Activated CD8-positive, alpha-beta memory T cell treated with anti-CD3 and anti-CD28 coated beads, Interleukin-2, amount 50 U/mL, for 1 hour (primary cell): ENCODE data around the gene GABPB1.

ENCODE experiments used
- DNase-seq: peaks from one replicate; pipeline ENCODE4 v3.0.0-alpha.2; 2020; ENCODE audit errors: extremely low read depth

GABPB1 gene

DNA sequence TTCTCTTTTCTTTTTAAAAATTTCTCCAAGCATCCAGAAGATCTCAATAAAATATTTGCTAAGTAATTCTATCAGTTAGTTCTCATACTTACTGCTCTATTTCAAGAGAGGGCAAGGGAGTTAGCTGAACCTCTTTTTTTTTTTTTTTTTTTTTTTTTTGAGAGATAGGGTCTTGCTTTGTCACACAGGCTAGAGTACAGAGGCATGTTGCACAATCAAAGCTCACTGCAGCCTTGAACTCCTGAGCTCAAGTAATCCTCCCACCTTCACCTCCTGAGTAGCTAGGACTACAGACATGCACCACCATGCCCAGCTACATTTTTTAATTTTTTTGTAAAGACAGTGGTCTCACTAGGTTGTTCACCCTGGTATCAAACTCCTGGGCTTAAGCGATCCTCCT is 110.8 kb downstream of the GABPB1 start:
- DNase-seq = no peak

- no peak for DNase-seq
Observed at GRCh38 chr15:50241684-50242450, 113.1 kb downstream of the GABPB1 start.

- DNase-seq = no peak
Observed at GRCh38 chr15:50238255-50238654, 116.7 kb downstream of the GABPB1 start.

DNA sequence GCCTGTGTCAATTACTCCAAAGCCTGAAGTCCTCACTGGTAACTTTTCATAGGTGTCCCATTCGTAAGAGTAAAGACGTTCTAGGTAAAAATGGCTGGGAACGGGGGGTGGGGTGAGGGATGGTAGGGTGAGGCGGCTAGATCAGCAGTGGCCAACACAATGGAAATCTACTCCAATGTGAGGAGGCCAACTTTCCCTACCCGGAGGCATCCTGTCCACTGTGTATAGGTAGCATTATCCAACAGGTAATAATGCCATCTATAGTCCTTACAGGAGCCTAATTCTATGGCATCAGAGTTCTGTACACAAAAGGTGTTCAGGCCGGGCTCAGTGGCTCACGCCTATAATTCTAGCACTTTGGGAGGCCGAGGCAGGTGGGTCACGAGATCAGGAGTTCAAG is 118.6 kb downstream of the GABPB1 start:
- no peak for DNase-seq

GRCh38 chr15:50235794-50236193 is 119.2 kb downstream of the GABPB1 start:
- DNase-seq = no peak

- no peak for DNase-seq
Observed at GRCh38 chr15:50234764-50235163, 120.2 kb downstream of the GABPB1 start.

DNA sequence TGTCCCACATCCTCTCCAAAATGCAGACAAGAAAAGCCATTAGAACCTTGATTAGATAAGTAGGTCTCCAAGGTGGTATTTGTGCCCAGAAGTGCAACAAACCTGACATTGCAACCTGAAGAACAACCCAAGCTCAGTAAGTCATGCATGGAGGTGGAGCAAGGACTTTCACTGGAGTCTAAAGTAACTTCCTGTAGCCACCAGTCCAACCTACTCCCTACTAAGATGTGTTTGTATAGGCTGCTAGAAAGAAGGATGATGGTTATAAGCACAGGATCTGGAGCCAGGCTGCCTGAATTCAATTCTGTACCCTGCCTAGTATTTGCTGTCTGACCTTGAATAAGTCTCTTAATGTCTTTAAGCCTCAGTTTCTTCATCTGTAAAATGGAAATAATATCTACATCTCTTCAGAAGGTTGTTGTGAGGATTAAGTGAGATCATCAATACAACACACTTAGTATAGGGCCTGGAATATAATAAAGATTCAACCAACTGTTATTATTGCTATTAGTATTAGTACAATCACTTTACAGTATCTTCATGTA is 121.7 kb downstream of the GABPB1 start:
- no peak for DNase-seq

GRCh38 chr15:50232791-50233190 is 122.2 kb downstream of the GABPB1 start:
- no peak for DNase-seq

GRCh38 chr15:50231761-50232160 is 123.2 kb downstream of the GABPB1 start:
- DNase-seq = no peak

- DNase-seq = no peak
Observed at GRCh38 chr15:50229336-50229735, 125.7 kb downstream of the GABPB1 start.

DNA sequence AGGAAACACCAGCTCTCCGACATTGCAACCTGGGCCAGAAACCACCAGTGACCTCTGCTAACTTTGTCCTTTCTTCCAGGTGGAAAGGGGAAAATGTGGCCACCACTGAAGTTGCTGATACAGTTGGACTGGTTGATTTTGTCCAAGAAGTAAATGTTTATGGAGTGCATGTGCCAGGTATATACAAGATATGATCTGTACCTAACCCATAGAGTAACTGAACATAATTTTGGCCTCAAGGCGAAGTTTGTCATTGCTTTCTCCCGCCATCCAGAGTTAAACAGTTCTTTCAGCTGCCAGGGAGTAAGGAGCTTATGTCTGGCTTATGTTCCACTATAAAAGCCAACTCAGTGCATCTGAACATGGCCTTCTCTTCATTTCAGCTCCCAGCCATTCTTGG is 126.1 kb downstream of the GABPB1 start:
- DNase-seq = no peak

DNA sequence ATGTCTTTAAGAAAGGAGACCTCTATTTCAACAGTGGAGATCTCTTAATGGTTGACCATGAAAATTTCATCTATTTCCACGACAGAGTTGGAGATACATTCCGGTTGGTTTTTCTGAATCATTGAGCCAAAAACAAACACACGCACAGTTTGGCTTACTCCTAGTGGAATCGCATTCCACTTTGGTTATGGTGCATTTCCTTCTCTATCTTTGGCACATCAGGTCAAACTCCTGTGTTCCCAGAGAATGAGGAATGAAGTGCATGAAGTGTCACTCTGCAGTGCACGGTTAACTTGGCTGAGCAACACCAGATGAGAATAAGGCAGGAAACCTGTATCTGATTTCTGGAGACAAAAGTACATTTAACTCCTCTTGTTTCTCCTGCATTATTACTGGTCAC is 127.9 kb downstream of the GABPB1 start:
- no peak for DNase-seq

DNA sequence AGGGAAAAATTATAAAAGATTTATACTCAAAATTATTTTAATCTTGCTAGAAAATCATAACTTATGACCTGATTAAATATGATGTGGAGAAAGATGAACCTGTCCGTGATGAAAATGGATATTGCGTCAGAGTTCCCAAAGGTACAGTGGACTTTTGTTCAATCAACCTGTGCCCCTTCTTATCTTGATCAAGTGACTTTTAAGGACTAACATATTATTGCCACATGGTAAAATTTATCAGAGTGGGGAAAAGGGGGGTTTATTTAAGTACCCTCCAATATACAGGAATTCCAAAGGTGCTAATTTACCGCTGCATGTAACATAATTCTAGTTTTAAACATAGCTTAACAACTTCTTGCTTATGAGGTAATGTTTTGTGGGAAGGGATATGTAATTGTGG is 129.1 kb downstream of the GABPB1 start:
- DNase-seq = no peak
